ENCODE data around the gene XYLT1. TPM values are rescaled to one million over a fixed set of nuclear protein-coding genes. Genes with fewer than 3 reads are reported as not detected.

Gene XYLT1
- total RNA-seq, 1 experiment from 2014 or later: 12.5 TPM

- Mint-ChIP-seq H3K36me3 (ENCODE audit: insufficient read depth, unreplicated experiment) (peaks cover under 1% of the 10 kb centered on the region), H3K9me3 (ENCODE audit: unreplicated experiment) (no peaks in the 10 kb centered on the region), H3K4me3 (ENCODE audit: unreplicated experiment) (no peak overlapping the region), H3K27me3 (ENCODE audit: insufficient read depth, unreplicated experiment) (no peaks in the 10 kb centered on the region), H3K4me1 (ENCODE audit: low read depth, unreplicated experiment) (no peaks in the 10 kb centered on the region), H3K27ac (ENCODE audit: unreplicated experiment) (no peak overlapping the region)
- no peaks in the 10 kb centered on the region for H3K36me3 ChIP-seq (ENCODE audit: control insufficient read depth, insufficient read depth, low read length)
- ChIA-PET CTCF (no interaction called here), POLR2A (no interaction called here)
- H3K9me3 ChIP-seq: no peaks in the 10 kb centered on the region
- no TSS peak for BruUV-seq (replicated peaks)
- intact Hi-C loops (cut with micrococcal nuclease; ENCODE audit: unreplicated experiment): no loop called here
- H3K27me3 ChIP-seq (replicated peaks; ENCODE audit: control insufficient read depth, insufficient read depth, low read length): no peaks in the 10 kb centered on the region
- no peak for DNase-seq
- no peak overlapping the region for H3K4me3 ChIP-seq (ENCODE audit: low read depth, low read length)
- TF ChIP-seq CTCF (IDR thresholded peaks at IDR 0.05; ENCODE audit: insufficient read depth in 1 of 2, low read depth in 1 of 2, low read length in 1 of 2, severe bottlenecking in 1 of 2, unreplicated experiment in 1 of 2): no peak
- peaks cover 9% of the 10 kb centered on the region; the same call in 1 of the 2 replicates for H3K4me1 ChIP-seq
Observed at GRCh38 chr16:17432901-17433576, 37.7 kb downstream of the XYLT1 start.

GRCh38 chr16:17431968-17432625, 38.7 kb downstream of the XYLT1 start:
- DNase-seq: no peak
- no peak overlapping the region for H3K27ac Mint-ChIP-seq (ENCODE audit: unreplicated experiment)
- H3K4me3 ChIP-seq (ENCODE audit: low read depth, low read length): no peak overlapping the region
- peaks cover 9% of the 10 kb centered on the region; the same call in 1 of the 2 replicates for H3K4me1 ChIP-seq
- H3K9me3 Mint-ChIP-seq (ENCODE audit: unreplicated experiment): no peaks in the 10 kb centered on the region
- ChIA-PET CTCF (no interaction called here), POLR2A (no interaction called here)
- intact Hi-C loops (cut with micrococcal nuclease; ENCODE audit: unreplicated experiment): no loop called here
- no peaks in the 10 kb centered on the region for H3K9me3 ChIP-seq
- TF ChIP-seq CTCF (IDR thresholded peaks at IDR 0.05; ENCODE audit: insufficient read depth in 1 of 2, low read depth in 1 of 2, low read length in 1 of 2, severe bottlenecking in 1 of 2, unreplicated experiment in 1 of 2): no peak
- no TSS peak for BruUV-seq (replicated peaks)
- no peaks in the 10 kb centered on the region for H3K27me3 ChIP-seq (replicated peaks; ENCODE audit: control insufficient read depth, insufficient read depth, low read length)
- H3K36me3 ChIP-seq (ENCODE audit: control insufficient read depth, insufficient read depth, low read length): no peaks in the 10 kb centered on the region
- H3K4me3 Mint-ChIP-seq (ENCODE audit: unreplicated experiment): no peak overlapping the region
- H3K27me3 Mint-ChIP-seq (ENCODE audit: insufficient read depth, unreplicated experiment): no peaks in the 10 kb centered on the region
- H3K36me3 Mint-ChIP-seq (ENCODE audit: insufficient read depth, unreplicated experiment): peaks cover 9% of the 10 kb centered on the region
- H3K4me1 Mint-ChIP-seq (ENCODE audit: low read depth, unreplicated experiment): no peaks in the 10 kb centered on the region

GRCh38 chr16:17431012-17431411, 39.7 kb downstream of the XYLT1 start:
- peaks cover 8% of the 10 kb centered on the region for H3K4me1 Mint-ChIP-seq (ENCODE audit: low read depth, unreplicated experiment)
- CTCF ChIA-PET: no interaction called here

More at GRCh38 chr16:17431012-17431411, 39.7 kb downstream of the XYLT1 start:
- Histone ChIP-seq H3K4me1 (peaks cover 9% of the 10 kb centered on the region; the same call in 1 of the 2 replicates), H3K9me3 (no peaks in the 10 kb centered on the region), H3K36me3 (ENCODE audit: control insufficient read depth, insufficient read depth, low read length) (no peaks in the 10 kb centered on the region), H3K27me3 (replicated peaks; ENCODE audit: control insufficient read depth, insufficient read depth, low read length) (no peaks in the 10 kb centered on the region), H3K4me3 (ENCODE audit: low read depth, low read length) (no peak overlapping the region)
- no peak for DNase-seq
- BruUV-seq (replicated peaks): no TSS peak
- Mint-ChIP-seq H3K36me3 (ENCODE audit: insufficient read depth, unreplicated experiment) (peaks cover 9% of the 10 kb centered on the region), H3K27ac (ENCODE audit: unreplicated experiment) (no peak overlapping the region), H3K27me3 (ENCODE audit: insufficient read depth, unreplicated experiment) (no peaks in the 10 kb centered on the region), H3K4me3 (ENCODE audit: unreplicated experiment) (no peak overlapping the region), H3K9me3 (ENCODE audit: unreplicated experiment) (no peaks in the 10 kb centered on the region)
- intact Hi-C loops (cut with micrococcal nuclease; ENCODE audit: unreplicated experiment): no loop called here
- POLR2A ChIA-PET: no interaction called here
- no peak for TF ChIP-seq CTCF (IDR thresholded peaks at IDR 0.05; ENCODE audit: insufficient read depth in 1 of 2, low read depth in 1 of 2, low read length in 1 of 2, severe bottlenecking in 1 of 2, unreplicated experiment in 1 of 2)
